ENCODE results near the gene TMEM266. TPM values are rescaled to one million over a fixed set of nuclear protein-coding genes. Genes with fewer than 3 reads are reported as not detected.

The TMEM266 gene
- total and polyA plus RNA-seq, 7 donors, result 0.27 to 1.1 TPM; not detected in 5

DNA sequence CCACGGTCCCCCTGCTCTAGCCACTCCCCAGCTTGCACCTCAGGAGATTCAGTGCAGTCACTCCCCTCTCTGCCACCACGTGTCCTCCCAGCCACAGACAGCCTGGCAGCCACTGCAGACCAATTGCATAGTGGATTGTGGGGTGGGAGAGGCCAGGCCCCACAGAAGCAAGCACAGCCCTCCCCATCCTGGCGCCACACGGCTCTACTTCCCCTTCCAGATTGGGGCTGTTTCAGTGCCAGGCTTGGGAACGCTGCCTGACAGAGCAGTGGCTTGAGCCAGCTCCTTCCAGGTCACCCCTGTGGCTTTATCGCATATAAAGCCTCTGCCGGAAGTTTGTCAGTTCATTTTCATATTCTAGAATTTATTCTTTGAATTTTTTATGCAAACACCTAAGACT lies 90.7 kb downstream of the TMEM266 start:
- H3K4me1 ChIP-seq, result peaks cover 0 to 19% (median 9%) of the 10 kb centered on the region in 4 donors
- DNase-seq, result no peak
- WGBS, 2 donors, result 22 to 38% methylated on average over 7 of the region's 7 CpGs

GRCh38 chr15:76150971-76151598 lies 91.3 kb downstream of the TMEM266 start:
- Histone ChIP-seq H3K36me3 (no peaks in the 10 kb centered on the region), H3K27me3 (peaks cover 0 to 21% (median 11%) of the 10 kb centered on the region in 3 donors), H3K9me3 (no peaks in the 10 kb centered on the region), H3K4me1 (peaks cover 0 to 19% (median 9%) of the 10 kb centered on the region in 4 donors), H3K27ac (peak overlapping the region in 1 of 4 donors; percentile 3), H3K4me3 (no peak overlapping the region)
- DNase-seq, result no peak
- WGBS, 2 donors, result 13 to 15% methylated on average over 9 of the region's 9 CpGs
- intact Hi-C loops (cut with DNase I), result no loop called here
- TF ChIP-seq EP300 (IDR thresholded peaks at IDR 0.05), result no peak
- TF ChIP-seq, protein P1, sequence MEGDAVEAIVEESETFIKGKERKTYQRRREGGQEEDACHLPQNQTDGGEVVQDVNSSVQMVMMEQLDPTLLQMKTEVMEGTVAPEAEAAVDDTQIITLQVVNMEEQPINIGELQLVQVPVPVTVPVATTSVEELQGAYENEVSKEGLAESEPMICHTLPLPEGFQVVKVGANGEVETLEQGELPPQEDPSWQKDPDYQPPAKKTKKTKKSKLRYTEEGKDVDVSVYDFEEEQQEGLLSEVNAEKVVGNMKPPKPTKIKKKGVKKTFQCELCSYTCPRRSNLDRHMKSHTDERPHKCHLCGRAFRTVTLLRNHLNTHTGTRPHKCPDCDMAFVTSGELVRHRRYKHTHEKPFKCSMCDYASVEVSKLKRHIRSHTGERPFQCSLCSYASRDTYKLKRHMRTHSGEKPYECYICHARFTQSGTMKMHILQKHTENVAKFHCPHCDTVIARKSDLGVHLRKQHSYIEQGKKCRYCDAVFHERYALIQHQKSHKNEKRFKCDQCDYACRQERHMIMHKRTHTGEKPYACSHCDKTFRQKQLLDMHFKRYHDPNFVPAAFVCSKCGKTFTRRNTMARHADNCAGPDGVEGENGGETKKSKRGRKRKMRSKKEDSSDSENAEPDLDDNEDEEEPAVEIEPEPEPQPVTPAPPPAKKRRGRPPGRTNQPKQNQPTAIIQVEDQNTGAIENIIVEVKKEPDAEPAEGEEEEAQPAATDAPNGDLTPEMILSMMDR (IDR thresholded peaks at IDR 0.05), result peak; percentile 50 to 87 (median 74)

More for the DNA sequence above, 90.7 kb downstream of the TMEM266 start:
- Histone ChIP-seq H3K36me3 (no peaks in the 10 kb centered on the region), H3K9me3 (no peaks in the 10 kb centered on the region), H3K27ac (peak overlapping the region in 1 of 4 donors; percentile 3), H3K4me3 (no peak overlapping the region), H3K27me3 (peaks cover 0 to 25% (median 11%) of the 10 kb centered on the region in 3 donors)
- TF ChIP-seq POLR2AphosphoS5 (IDR thresholded peaks at IDR 0.05) (no peak), EP300 (IDR thresholded peaks at IDR 0.05) (no peak), POLR2A (IDR thresholded peaks at IDR 0.05) (no peak)
- TF ChIP-seq, protein P1 (IDR thresholded peaks at IDR 0.05), result no peak
- intact Hi-C loops (cut with DNase I), result no loop called here

DNA sequence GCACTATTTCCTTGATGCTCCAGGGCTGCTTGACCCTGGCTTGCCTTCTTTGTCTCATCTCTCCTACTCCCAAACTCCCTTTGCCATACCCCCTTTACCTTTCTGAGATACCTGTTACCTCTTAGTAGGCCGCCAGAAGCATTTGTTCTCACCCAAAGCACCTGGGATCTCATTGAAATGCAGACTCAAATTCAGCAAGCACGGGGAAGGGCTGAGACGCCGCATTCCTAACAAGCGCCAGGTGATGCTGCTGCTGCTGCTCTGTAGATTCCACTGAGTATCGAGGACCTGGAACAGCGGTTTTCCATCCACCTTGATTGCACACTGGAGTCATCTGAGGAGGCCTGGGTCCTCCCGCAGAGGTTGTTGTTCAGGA lies 91.8 kb downstream of the TMEM266 start:
- Histone ChIP-seq H3K27me3 (peaks cover 0 to 17% (median 11%) of the 10 kb centered on the region in 3 donors), H3K9me3 (no peaks in the 10 kb centered on the region), H3K4me1 (peaks cover 0 to 19% (median 9%) of the 10 kb centered on the region in 4 donors), H3K27ac (no peak overlapping the region), H3K36me3 (no peaks in the 10 kb centered on the region), H3K4me3 (no peak overlapping the region)
- 96 to 97% methylated on average over 8 of the region's 8 CpGs for WGBS, 2 donors
- TF ChIP-seq POLR2AphosphoS5 (IDR thresholded peaks at IDR 0.05) (no peak), POLR2A (IDR thresholded peaks at IDR 0.05) (no peak), EP300 (IDR thresholded peaks at IDR 0.05) (no peak)
- TF ChIP-seq, protein P1 (IDR thresholded peaks at IDR 0.05), result no peak
- intact Hi-C loops (cut with DNase I), result no loop called here
- no peak for DNase-seq

DNA sequence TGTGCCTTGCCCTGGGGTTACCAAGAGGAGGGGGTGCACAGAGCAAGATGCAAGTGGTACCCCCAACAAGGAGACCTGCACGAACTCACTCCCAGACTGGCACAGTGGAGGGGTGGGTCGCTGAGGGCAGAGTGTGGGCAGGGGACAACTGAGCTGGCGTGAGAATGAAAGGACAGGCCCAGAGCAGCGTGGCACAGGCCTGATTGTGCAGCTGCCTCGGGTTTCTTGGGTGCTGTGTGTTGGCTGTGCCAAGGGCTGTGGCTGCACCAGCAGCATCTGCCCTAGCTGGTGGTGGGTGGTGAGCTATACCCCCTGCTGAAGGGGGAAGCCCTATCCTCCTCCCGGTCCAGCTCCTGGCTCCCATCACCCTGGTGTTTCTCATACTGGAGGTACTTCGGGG lies 92.4 kb downstream of the TMEM266 start:
- WGBS, 2 donors, result 86 to 90% methylated on average over 7 of the region's 7 CpGs
- intact Hi-C loops (cut with DNase I), result no loop called here
- peaks cover 0 to 19% (median 9%) of the 10 kb centered on the region in 4 donors for H3K4me1 ChIP-seq

DNA sequence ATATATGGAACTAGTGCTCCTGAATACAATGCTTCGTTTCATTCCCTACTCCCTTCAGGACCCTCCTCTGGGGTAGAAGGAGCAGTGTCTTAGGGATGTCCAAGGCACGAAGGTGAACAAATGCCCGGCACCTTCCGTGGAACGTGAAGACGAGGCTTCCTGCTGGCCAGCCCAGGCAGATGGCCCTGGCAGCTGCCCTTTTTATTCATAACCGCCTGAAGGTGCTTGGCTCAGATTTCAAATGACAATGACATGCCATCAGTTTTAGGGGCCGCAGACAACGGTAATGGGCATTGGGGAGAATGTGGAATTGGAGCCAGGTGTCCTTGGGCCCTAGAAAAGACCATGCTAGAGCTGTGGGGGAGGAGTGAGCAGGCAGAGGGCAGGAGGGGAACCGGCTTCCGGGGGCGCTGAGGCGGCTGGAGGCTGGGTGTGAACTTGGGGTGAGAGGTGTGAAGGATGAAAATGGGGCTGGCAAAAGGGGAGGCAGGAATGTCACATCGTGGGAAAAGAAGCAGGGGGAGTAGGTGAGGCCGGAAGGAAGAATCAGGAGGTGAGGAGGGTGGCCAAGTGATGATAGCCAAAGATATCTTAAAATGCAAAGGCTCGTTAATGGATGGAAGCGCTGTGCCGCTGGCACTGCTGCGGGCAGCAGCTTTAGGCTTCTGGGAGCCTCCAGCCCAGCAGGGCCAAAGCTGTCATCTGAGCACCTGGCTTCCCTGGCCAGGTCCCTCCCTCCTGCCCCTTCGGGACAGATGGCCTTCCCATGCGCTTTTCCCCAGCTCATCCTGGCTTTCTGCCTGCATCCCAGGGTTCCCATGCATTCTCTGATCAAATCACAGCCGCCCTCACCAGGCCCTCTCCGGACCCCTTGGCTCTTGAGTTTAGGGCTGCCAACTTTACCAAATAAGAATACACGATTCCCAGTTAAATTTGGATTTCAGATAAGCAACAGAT lies 93.7 kb downstream of the TMEM266 start:
- Histone ChIP-seq H3K9me3 (no peaks in the 10 kb centered on the region), H3K4me3 (no peak overlapping the region), H3K36me3 (no peaks in the 10 kb centered on the region), H3K27ac (no peak overlapping the region), H3K4me1 (peaks cover 0 to 12% (median 9%) of the 10 kb centered on the region in 4 donors), H3K27me3 (no peaks in the 10 kb centered on the region)
- intact Hi-C loops (cut with DNase I), result no loop called here
- WGBS, 2 donors, result 86 to 87% methylated on average over 24 of the region's 24 CpGs
- DNase-seq, result no peak
- TF ChIP-seq, protein P1 (IDR thresholded peaks at IDR 0.05), result no peak
- TF ChIP-seq POLR2A (IDR thresholded peaks at IDR 0.05), result no peak
- TF ChIP-seq POLR2AphosphoS5 (IDR thresholded peaks at IDR 0.05), result no peak
- TF ChIP-seq EP300 (IDR thresholded peaks at IDR 0.05), result no peak

More for the DNA sequence above, 92.4 kb downstream of the TMEM266 start:
- no peak for TF ChIP-seq POLR2AphosphoS5 (IDR thresholded peaks at IDR 0.05)
- TF ChIP-seq POLR2A (IDR thresholded peaks at IDR 0.05), result no peak
- no peaks in the 10 kb centered on the region for H3K36me3 ChIP-seq
- H3K27me3 ChIP-seq, result peaks cover 0 to 13% (median 10%) of the 10 kb centered on the region in 3 donors
- DNase-seq, result no peak
- no peaks in the 10 kb centered on the region for H3K9me3 ChIP-seq
- no peak overlapping the region for H3K27ac ChIP-seq
- H3K4me3 ChIP-seq, result no peak overlapping the region

Measured in sigmoid colon (tissue), 7 donors.